MCF 10A (cell line): ENCODE measurements around the gene C21orf58. TPM values are rescaled to one million over a fixed set of nuclear protein-coding genes. Genes with fewer than 3 reads are reported as not detected.

ENCODE experiments used
- BruUV-seq: library from RNA; stranded (reverse); fragments of 400-500 nt; replicated peaks from 2 replicates; lab custom pipeline; 2021; lab: Mats Ljungman, UMichigan
- CTCF ChIA-PET: fragments of 300-600 bp; sonication (Branson Sonifier 250); formaldehyde crosslinking; extraction: SDS; loops from one replicate; lab custom pipeline; 2021; ENCODE audit warnings: antibody characterized with exemption, inconsistent platforms; lab: Yijun Ruan, JAX
- POLR2A ChIA-PET: fragments of 300-600, 350-650 bp; sonication (Branson Sonifier 250); formaldehyde crosslinking; extraction: SDS; loops from one replicate; lab custom pipeline; 2020; ENCODE audit warnings: antibody characterized with exemption, inconsistent platforms; lab: Yijun Ruan, JAX
- DNase-seq: peaks from one replicate; pipeline ENCODE4 v3.0.0-alpha.2; 2018; ENCODE audit not compliant: unreplicated experiment
- H3K27ac Mint-ChIP-seq: one replicate; pipeline ENCODE4 v1.8.0; 2022; ENCODE audit warnings: mild to moderate bottlenecking, low read depth, mixed read lengths; ENCODE audit not compliant: unreplicated experiment
- H3K27me3 Mint-ChIP-seq: one replicate; pipeline ENCODE4 v1.8.0; 2022; ENCODE audit warnings: mixed read lengths; ENCODE audit not compliant: insufficient read depth, unreplicated experiment
- H3K36me3 Mint-ChIP-seq: one replicate; pipeline ENCODE4 v1.8.0; 2022; ENCODE audit warnings: mild to moderate bottlenecking, moderate library complexity, mixed read lengths; ENCODE audit not compliant: insufficient read depth, unreplicated experiment
- H3K4me1 Mint-ChIP-seq: one replicate; pipeline ENCODE4 v1.8.0; 2022; ENCODE audit warnings: mixed read lengths; ENCODE audit not compliant: insufficient read depth, unreplicated experiment
- H3K4me3 Mint-ChIP-seq: one replicate; pipeline ENCODE4 v1.8.0; 2022; ENCODE audit warnings: mild to moderate bottlenecking, moderate library complexity, mixed read lengths; ENCODE audit not compliant: unreplicated experiment
- H3K9me3 Mint-ChIP-seq: one replicate; pipeline ENCODE4 v1.8.0; 2022; ENCODE audit warnings: mixed read lengths; ENCODE audit not compliant: unreplicated experiment
- CTCF ChIP-seq: fragments of 200-600 bp; IDR thresholded peaks from one replicate; pipeline ENCODE4 v1.8.0; 2022; ENCODE audit warnings: antibody characterized with exemption, mild to moderate bottlenecking; ENCODE audit not compliant: unreplicated experiment
- intact Hi-C: fragments of 100-400 bp; cut with micrococcal nuclease; formaldehyde crosslinking; loops from 2 replicates; pipeline ENCODE4 v1.14.1; 2022
- total RNA-seq: library from RNA; stranded (reverse); gene quantifications from 2 replicates; pipeline ENCODE4 v1.2.3, GENCODE V29; 2022

Gene C21orf58
- total RNA-seq, 1 experiment from 2014 or later = 7.8 TPM

DNA sequence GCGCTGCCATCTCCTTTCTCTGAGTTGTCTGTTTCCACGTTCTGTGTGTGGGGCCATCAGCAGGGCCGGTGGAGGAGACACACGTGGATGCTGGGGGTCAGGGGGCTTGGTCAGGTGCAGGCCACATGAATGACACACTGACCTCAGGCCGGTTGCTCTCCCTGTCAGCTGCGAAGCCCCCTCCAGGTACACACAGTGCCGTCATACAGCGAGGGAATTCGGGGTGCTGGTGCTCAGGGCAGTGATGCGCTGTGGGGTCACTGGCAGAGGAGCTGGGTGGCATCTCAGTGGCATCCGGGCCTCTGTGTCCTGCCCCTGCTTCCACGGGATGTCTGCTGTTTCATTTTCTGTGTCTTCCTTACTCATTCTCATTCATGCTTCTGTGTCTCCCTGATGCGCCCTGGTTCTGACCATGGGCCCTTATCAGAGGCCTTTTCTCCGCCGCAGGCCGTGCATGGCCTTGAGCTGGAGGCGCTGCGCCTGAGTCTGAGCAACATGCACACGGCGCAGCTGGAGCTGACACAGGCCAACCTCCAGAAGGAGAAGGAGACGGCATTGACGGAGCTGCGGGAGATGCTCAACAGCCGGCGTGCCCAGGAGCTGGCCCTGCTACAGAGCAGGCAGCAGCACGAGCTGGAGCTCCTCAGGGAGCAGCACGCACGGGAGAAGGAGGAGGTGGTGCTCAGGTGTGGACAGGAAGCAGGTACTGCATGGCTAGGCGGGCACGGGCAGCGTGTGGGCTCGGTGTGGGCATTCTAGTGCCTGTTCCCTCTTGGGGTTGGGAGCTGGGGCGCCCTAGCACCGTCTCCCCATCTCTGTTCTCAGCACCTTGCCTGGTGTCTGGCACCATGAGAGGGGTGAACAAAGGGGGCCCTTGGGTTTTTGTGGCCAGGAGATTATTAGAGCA, 22.9 kb upstream of the C21orf58 start:
- ChIA-PET POLR2A (interaction anchor here (1.3 to 3.7 kb wide), 2 partner anchors 21 to 62 kb away, joined by 3 to 13 read pairs; a partner anchor contains a TSS), CTCF (interaction anchor here (0.6 to 0.7 kb wide), 3 partner anchors 54 to 100 kb away, joined by 3 to 4 read pairs (median 4); no protein-coding TSS in a partner anchor)
- H3K9me3 Mint-ChIP-seq = no peaks in the 10 kb centered on the region
- BruUV-seq = no TSS peak
- TF ChIP-seq CTCF = no peak
- H3K27me3 Mint-ChIP-seq = no peaks in the 10 kb centered on the region
- no peak for DNase-seq
- no peak overlapping the region for H3K27ac Mint-ChIP-seq
- H3K4me1 Mint-ChIP-seq = no peaks in the 10 kb centered on the region
- peaks cover 52% of the 10 kb centered on the region for H3K36me3 Mint-ChIP-seq
- no peak overlapping the region for H3K4me3 Mint-ChIP-seq
- intact Hi-C loops = no loop called here

GRCh38 chr21:46345861-46346260, 22.2 kb upstream of the C21orf58 start:
- CTCF ChIA-PET = no interaction called here
- H3K4me1 Mint-ChIP-seq = no peaks in the 10 kb centered on the region
- intact Hi-C loops = no loop called here
- peaks cover 46% of the 10 kb centered on the region for H3K36me3 Mint-ChIP-seq
- H3K27ac Mint-ChIP-seq = peak overlapping the region; percentile 46
- POLR2A ChIA-PET = interaction anchor here (3.7 kb wide), 1 partner anchor 20 kb away, joined by 13 read pairs; a partner anchor contains a TSS
- no peak for DNase-seq
- H3K4me3 Mint-ChIP-seq = no peak overlapping the region
- TF ChIP-seq CTCF = no peak
- H3K27me3 Mint-ChIP-seq = no peaks in the 10 kb centered on the region
- H3K9me3 Mint-ChIP-seq = no peaks in the 10 kb centered on the region
- no TSS peak for BruUV-seq

DNA sequence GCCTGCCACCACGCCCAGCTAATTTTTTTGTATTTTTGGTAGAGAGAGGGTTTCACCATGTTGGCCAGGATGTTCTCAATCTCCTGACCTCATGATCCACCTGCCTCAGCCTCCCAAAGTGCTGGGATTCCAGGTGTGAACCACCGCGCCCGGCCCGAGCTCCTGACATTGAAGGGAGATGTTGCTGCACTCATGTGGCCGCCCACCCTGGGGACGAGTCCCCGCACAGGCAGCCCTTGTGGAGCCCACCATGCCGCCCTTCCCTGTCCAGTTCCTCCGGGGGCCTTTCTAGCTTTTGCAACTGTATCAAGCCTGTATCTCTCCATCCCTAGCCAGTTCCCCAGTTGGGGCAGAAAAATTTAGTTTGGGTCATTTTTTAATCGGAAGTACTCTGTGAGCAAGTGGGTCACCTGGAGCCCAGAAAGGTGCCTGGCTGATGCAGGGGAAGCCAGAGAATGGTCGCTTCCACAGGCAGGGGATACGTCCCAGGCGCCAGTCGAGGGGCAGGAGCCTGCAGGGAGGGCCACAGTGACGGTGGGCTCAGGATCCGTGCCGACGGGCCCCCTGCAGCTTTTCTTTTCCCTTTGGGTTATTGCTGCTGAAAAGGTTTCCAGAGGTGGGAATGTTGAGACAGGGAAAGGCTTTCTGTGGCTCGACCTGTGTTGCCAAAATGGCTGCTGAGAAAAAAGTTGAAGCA, 20.7 kb upstream of the C21orf58 start:
- CTCF ChIA-PET = interaction anchor here (0.7 kb wide), 2 partner anchors 11 to 112 kb away, joined by 3 read pairs; no protein-coding TSS in a partner anchor
- intact Hi-C loops = no loop called here
- no peak for TF ChIP-seq CTCF
- Mint-ChIP-seq H3K27me3 (no peaks in the 10 kb centered on the region), H3K4me1 (no peaks in the 10 kb centered on the region), H3K9me3 (no peaks in the 10 kb centered on the region), H3K36me3 (peaks cover 46% of the 10 kb centered on the region), H3K4me3 (no peak overlapping the region), H3K27ac (no peak overlapping the region)
- no TSS peak for BruUV-seq
- no peak for DNase-seq
- POLR2A ChIA-PET = no interaction called here

- Mint-ChIP-seq H3K27ac (no peak overlapping the region), H3K9me3 (no peaks in the 10 kb centered on the region), H3K4me3 (no peak overlapping the region), H3K36me3 (peaks cover 48% of the 10 kb centered on the region), H3K27me3 (no peaks in the 10 kb centered on the region), H3K4me1 (no peaks in the 10 kb centered on the region)
- no peak for TF ChIP-seq CTCF
- intact Hi-C loops = no loop called here
- no peak for DNase-seq
- POLR2A ChIA-PET = interaction anchor here (0.9 kb wide), 1 partner anchor 15 kb away, joined by 4 read pairs; a partner anchor contains a TSS
- no TSS peak for BruUV-seq
- CTCF ChIA-PET = interaction anchor here (0.7 kb wide), 1 partner anchor 198 kb away, joined by 4 read pairs; no protein-coding TSS in a partner anchor
Observed at GRCh38 chr21:46340998-46341397, 17.3 kb upstream of the C21orf58 start.
